K562 (cell line): ENCODE measurements around the gene PNMT. TPM values are rescaled to one million over a fixed set of nuclear protein-coding genes. Genes with fewer than 3 reads are reported as not detected.

Source experiments
- ATAC-seq: fragments of 200-7000 bp; cut with Tn5 transposase; 3 replicates; pipeline ENCODE4 v1.9.1; 2020; ENCODE audit warnings: moderate library complexity
- BruUV-seq: library from RNA; stranded (reverse); fragments of 400-500 nt; replicated peaks from 2 replicates; lab custom pipeline; 2021; lab: Mats Ljungman, UMichigan
- CTCF ChIA-PET: fragments of 300-600 bp; formaldehyde crosslinking; extraction: SDS; loops from one replicate; lab custom pipeline; 2021; ENCODE audit warnings: low intra/inter-chr PET ratio; lab: Yijun Ruan, JAX
- POLR2A ChIA-PET: fragments of 300-600, 350-650 bp; sonication (Branson Sonifier 250); formaldehyde crosslinking; extraction: SDS; loops from one replicate; lab custom pipeline; 2021; ENCODE audit warnings: antibody characterized with exemption, inconsistent platforms; lab: Yijun Ruan, JAX
- DNase-seq, 4 experiments: peaks; one replicate each; pipeline versions ENCODE4 v3.0.0 to v3.0.0-alpha.2; 2011 to 2018; ENCODE audit warnings: low spot score in 3 of 4, mixed read lengths in 3 of 4; ENCODE audit errors: extremely low read depth in 1 of 4
- FAIRE-seq: peaks from 2 replicates; lab custom pipeline; 2011; peaks lifted over from hg19 to GRCh38; lab: Jason Lieb, UNC
- H2AFZ ChIP-seq: 2 replicates; pipeline ENCODE4 v1.6.0; 2011; ENCODE audit warnings: low read depth, low read length, control low read depth, inconsistent platforms
- H3K27ac ChIP-seq: fragments of 200-600 bp; 3 replicates; pipeline ENCODE4 v1.8.0; 2011; ENCODE audit warnings: low read depth, mild to moderate bottlenecking, control low read depth, inconsistent platforms, low read length, moderate library complexity, mixed read lengths; ENCODE audit errors: extremely low read depth
- H3K27me3 ChIP-seq, 2 experiments: fragments of 300-600 bp in 1 of 2; 2 replicates in 1 of 2; 3 replicates in 1 of 2; pipeline versions ENCODE4 v1.6.0 to v1.8.0; 2011; ENCODE audit warnings: inconsistent platforms in 2 of 2, low read length in 2 of 2, mild to moderate bottlenecking in 1 of 2, mixed read lengths in 1 of 2, moderate library complexity in 1 of 2; ENCODE audit not compliant: control insufficient read depth in 2 of 2, insufficient read depth in 2 of 2
- H3K36me3 ChIP-seq: fragments of 300-600 bp; 3 replicates; pipeline ENCODE4 v1.8.0; 2011; ENCODE audit warnings: mild to moderate bottlenecking, low read length, inconsistent platforms; ENCODE audit not compliant: control insufficient read depth, insufficient read depth
- H3K4me1 ChIP-seq, 2 experiments: fragments of 200-600 bp in 1 of 2; replicated peaks in 1 of 2; 2 replicates in 1 of 2; 3 replicates in 1 of 2; pipeline versions ENCODE4 v1.5.1 to v1.8.0; 2011; ENCODE audit warnings: inconsistent platforms in 2 of 2, low read length in 2 of 2, mild to moderate bottlenecking in 1 of 2, mixed read lengths in 1 of 2, moderate library complexity in 1 of 2; ENCODE audit not compliant: control insufficient read depth in 2 of 2, insufficient read depth in 2 of 2
- H3K4me2 ChIP-seq: 2 replicates; pipeline ENCODE4 v1.6.1; 2011; ENCODE audit warnings: low read length, control low read depth, inconsistent platforms, mixed read lengths; ENCODE audit not compliant: insufficient read depth
- H3K4me3 ChIP-seq: fragments of 200-600 bp; sonication (generic), shearing (Covaris generic); 2 replicates; pipeline ENCODE4 v1.5.1; 2016; ENCODE audit warnings: control low read depth, inconsistent platforms
- H3K79me2 ChIP-seq: fragments of 200-600 bp; 3 replicates; pipeline ENCODE4 v1.8.0; 2011; ENCODE audit warnings: low read length, inconsistent platforms; ENCODE audit not compliant: control insufficient read depth, insufficient read depth
- H3K9ac ChIP-seq, 2 experiments: 2 replicates each; pipeline versions ENCODE4 v1.6.0 to v1.6.1; 2011; ENCODE audit warnings: low read depth in 2 of 2, low read length in 2 of 2, control low read depth in 1 of 2, inconsistent platforms in 1 of 2, mild to moderate bottlenecking in 1 of 2, mixed read lengths in 1 of 2; ENCODE audit not compliant: insufficient read depth in 1 of 2
- H3K9me1 ChIP-seq: one replicate; pipeline ENCODE4 v1.6.0; 2011; ENCODE audit warnings: inconsistent platforms, mild to moderate bottlenecking, low read length, moderate library complexity; ENCODE audit not compliant: control insufficient read depth, insufficient read depth
- H3K9me3 ChIP-seq: replicated peaks from 2 replicates; pipeline ENCODE4 v1.5.1; 2011; ENCODE audit warnings: low read depth, low read length, inconsistent platforms; ENCODE audit not compliant: control insufficient read depth, insufficient read depth
- H4K20me1 ChIP-seq: replicated peaks from 2 replicates; pipeline ENCODE4 v1.6.1; 2011; ENCODE audit warnings: low read length, inconsistent platforms, mixed read lengths; ENCODE audit not compliant: control insufficient read depth, insufficient read depth
- EGR1 ChIP-seq: fragments of 450-650 bp; conservative IDR thresholded peaks from 2 replicates; pipeline ENCODE4 v1.6.1; 2017; ENCODE audit warnings: mild to moderate bottlenecking
- ETV1 ChIP-seq: fragments of 450-650 bp; conservative IDR thresholded peaks from 2 replicates; pipeline ENCODE4 v1.6.1; 2016; ENCODE audit warnings: missing genetic modification characterization, control low read depth, low read depth, missing compliant biosample characterization
- HMGN3 ChIP-seq: IDR thresholded peaks from 2 replicates; pipeline ENCODE4 v1.6.1; 2011; ENCODE audit warnings: borderline replicate concordance, low read depth, mild to moderate bottlenecking, mixed read lengths, low read length; ENCODE audit not compliant: insufficient read length; ENCODE audit errors: extremely low read depth
- MAZ ChIP-seq, 2 experiments: fragments of 450-650 bp in 1 of 2; sonication (generic) in 1 of 2; formaldehyde crosslinking; IDR thresholded peaks in 1 of 2; conservative IDR thresholded peaks in 1 of 2; 2 replicates each; pipeline versions ENCODE4 v1.4.0 to v1.5.0; 2020; ENCODE audit warnings: mild to moderate bottlenecking in 1 of 2, missing genetic modification reagents in 1 of 2
- POLR2G ChIP-seq: fragments of 200-400 bp; formaldehyde crosslinking; IDR thresholded peaks from 2 replicates; pipeline ENCODE4 v1.6.1; 2017; ENCODE audit warnings: low read depth, mild to moderate bottlenecking, antibody characterized with exemption, low read length, moderate library complexity
- SP2 ChIP-seq: IDR thresholded peaks from 2 replicates; pipeline ENCODE4 v1.6.1; 2011; ENCODE audit warnings: mild to moderate bottlenecking, low read depth, low read length, moderate library complexity; ENCODE audit not compliant: poor library complexity, severe bottlenecking; ENCODE audit errors: extremely low read depth
- TBL1XR1 ChIP-seq, 2 experiments: IDR thresholded peaks; 2 replicates each; pipeline ENCODE4 v1.6.1; 2012; ENCODE audit warnings: improper control_type of control experiment in 2 of 2, low read length in 2 of 2, mild to moderate bottlenecking in 1 of 2
- WGBS: fragments of 100-300 bp; shearing (Covaris generic); methylation state at CpG from one replicate; pipeline ENCODE4 v1.1.6; 2016; ENCODE audit warnings: low coverage, mixed read lengths; ENCODE audit not compliant: insufficient coverage; ENCODE audit errors: missing lambda C conversion rate; 5-methylcytosine and 5-hydroxymethylcytosine counted together
- in situ Hi-C: fragments of 300-500 bp; cut with MboI; formaldehyde crosslinking; loops from 4 replicates; pipeline ENCODE4 v1.15.0; 2018; ENCODE audit warnings: inconsistent platforms, mixed read lengths
- intact Hi-C: fragments of 100-400 bp; cut with micrococcal nuclease; formaldehyde crosslinking; loops from 2 replicates; pipeline ENCODE4 v1.14.2; 2022
- polyA plus RNA-seq, 8 experiments: library from polyadenylated mRNA; depleted of rRNA in 4 of 8; stranded (reverse) in 5 of 8; unstranded in 3 of 8; fragments of >200 nt; fragmentation: Nextera tagmentation in 2 of 8; fragmentation: Illumina TruSeq in 1 of 8; extraction: Ambion mirVana in 2 of 8; extraction: Trizol in 1 of 8; gene quantifications; 2 replicates each; pipeline versions ENCODE4 v1.2.1 to v1.2.3, GENCODE V29; 2011 to 2014; ENCODE audit warnings: inconsistent platforms in 1 of 8, missing spikeins in 1 of 8
- total RNA-seq, 7 experiments: library from RNA; depleted of rRNA in 6 of 7; stranded (reverse); fragments of >200 nt in 6 of 7; fragmentation: Illumina TruSeq in 2 of 7; extraction: Trizol in 2 of 7; gene quantifications; 2 replicates each; pipeline versions ENCODE4 v1.2.1 to v1.2.3, GENCODE V29; 2011 to 2021; ENCODE audit warnings: low replicate concordance in 1 of 7
- TF ChIP-seq, protein P1 (sequence below): fragments of 450-650 bp; formaldehyde crosslinking; IDR thresholded peaks from 2 replicates; pipeline ENCODE4 v1.4.0; 2020; ENCODE audit warnings: mild to moderate bottlenecking, moderate library complexity

The PNMT gene
- total and polyA plus RNA-seq, 9 of the 15 experiments (the other 6 are each of a cell fraction or from before 2014, with no cell fraction given): 0.55 to 18.1 (median 5.8) TPM

DNA sequence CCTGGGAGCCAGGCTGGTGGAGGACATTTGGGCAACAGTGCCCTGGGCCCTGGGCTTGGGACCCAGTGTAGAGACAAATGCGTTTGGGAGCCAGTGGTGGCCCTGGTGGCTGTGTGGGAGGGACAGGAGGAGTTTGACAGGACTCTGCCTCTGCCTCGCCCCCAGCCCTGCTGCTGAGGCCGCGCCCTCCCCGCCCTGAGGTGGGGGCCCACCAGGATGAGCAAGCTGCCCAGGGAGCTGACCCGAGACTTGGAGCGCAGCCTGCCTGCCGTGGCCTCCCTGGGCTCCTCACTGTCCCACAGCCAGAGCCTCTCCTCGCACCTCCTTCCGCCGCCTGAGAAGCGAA is 15.0 kb upstream of the PNMT start:
- FAIRE-seq (no peak), ATAC-seq (peak; percentile 57), DNase-seq (peak; percentile 61 to 66 (median 64))
- 0% methylated on average over 4 of the region's 12 CpGs for WGBS
- intact Hi-C loops: no loop called here
- TF ChIP-seq MAZ (CRISPR knock-in tag; conservative IDR thresholded peaks at IDR 0.05 in 1 of 2, IDR thresholded peaks at IDR 0.05 in 1 of 2) (peak in 1 of 2 experiments; percentile 9; a peak in 1 of 4 replicates), SP2 (no peak), POLR2G (0 out of 2 replicates have a peak, but pooled peaks have one; percentile 21), TBL1XR1 (IDR thresholded peaks at IDR 0.05; ENCODE audit: low read length in 2 of 2) (no peak), HMGN3 (peak; percentile 39), ETV1 (tag) (no peak), EGR1 (peak; percentile 17; the same call in 1 of the 2 replicates)
- TF ChIP-seq, protein P1, sequence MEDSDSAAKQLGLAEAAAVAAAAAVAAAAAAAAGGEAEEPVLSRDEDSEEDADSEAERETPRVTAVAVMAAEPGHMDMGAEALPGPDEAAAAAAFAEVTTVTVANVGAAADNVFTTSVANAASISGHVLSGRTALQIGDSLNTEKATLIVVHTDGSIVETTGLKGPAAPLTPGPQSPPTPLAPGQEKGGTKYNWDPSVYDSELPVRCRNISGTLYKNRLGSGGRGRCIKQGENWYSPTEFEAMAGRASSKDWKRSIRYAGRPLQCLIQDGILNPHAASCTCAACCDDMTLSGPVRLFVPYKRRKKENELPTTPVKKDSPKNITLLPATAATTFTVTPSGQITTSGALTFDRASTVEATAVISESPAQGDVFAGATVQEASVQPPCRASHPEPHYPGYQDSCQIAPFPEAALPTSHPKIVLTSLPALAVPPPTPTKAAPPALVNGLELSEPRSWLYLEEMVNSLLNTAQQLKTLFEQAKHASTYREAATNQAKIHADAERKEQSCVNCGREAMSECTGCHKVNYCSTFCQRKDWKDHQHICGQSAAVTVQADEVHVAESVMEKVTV (CRISPR knock-in tag): no peak
- H3K4me3 ChIP-seq: no peak overlapping the region
- no peak overlapping the region for H2AFZ ChIP-seq
- BruUV-seq: no TSS peak
- ChIA-PET POLR2A (interaction anchor here (0.9 to 1.4 kb wide), 4 partner anchors 8 to 20 kb away, joined by 3 to 9 read pairs (median 4); partner anchors contain the start of gene TCAP), CTCF (interaction anchor here (0.6 to 3.3 kb wide), 3 partner anchors 10 to 77 kb away, joined by 3 to 38 read pairs (median 4); no protein-coding TSS in a partner anchor)
- no peaks in the 10 kb centered on the region for H3K9me1 ChIP-seq
- no peaks in the 10 kb centered on the region for H3K9me3 ChIP-seq
- peaks cover 45% of the 10 kb centered on the region for H3K36me3 ChIP-seq
- peaks cover 52% of the 10 kb centered on the region for H3K79me2 ChIP-seq
- H3K27ac ChIP-seq: no peak overlapping the region; the same call in 2 of the 3 replicates
- H3K4me2 ChIP-seq: peak overlapping the region; percentile 12; the same call in 1 of the 2 replicates
- in situ Hi-C loops: no loop called here
- H4K20me1 ChIP-seq: no peaks in the 10 kb centered on the region
- peaks cover 53 to 56% of the 10 kb centered on the region in 2 experiments for H3K4me1 ChIP-seq
- no peaks in the 10 kb centered on the region for H3K27me3 ChIP-seq
- H3K9ac ChIP-seq: peak overlapping the region in 1 of 2 experiments; percentile 89; a peak in 2 of 4 replicates
